NCI-H774 (cell line): ENCODE measurements around the gene ZC3H12D.
"Not testable (repeated sequence)": the region's sequence is repeated elsewhere in the genome, so short reads cannot be mapped to it uniquely, and the experiment has no call there.

Experiments used
- DNase-seq: peaks from one replicate; lab custom pipeline; 2025; lab: John Stamatoyannopoulos, UW

The ZC3H12D gene

DNA sequence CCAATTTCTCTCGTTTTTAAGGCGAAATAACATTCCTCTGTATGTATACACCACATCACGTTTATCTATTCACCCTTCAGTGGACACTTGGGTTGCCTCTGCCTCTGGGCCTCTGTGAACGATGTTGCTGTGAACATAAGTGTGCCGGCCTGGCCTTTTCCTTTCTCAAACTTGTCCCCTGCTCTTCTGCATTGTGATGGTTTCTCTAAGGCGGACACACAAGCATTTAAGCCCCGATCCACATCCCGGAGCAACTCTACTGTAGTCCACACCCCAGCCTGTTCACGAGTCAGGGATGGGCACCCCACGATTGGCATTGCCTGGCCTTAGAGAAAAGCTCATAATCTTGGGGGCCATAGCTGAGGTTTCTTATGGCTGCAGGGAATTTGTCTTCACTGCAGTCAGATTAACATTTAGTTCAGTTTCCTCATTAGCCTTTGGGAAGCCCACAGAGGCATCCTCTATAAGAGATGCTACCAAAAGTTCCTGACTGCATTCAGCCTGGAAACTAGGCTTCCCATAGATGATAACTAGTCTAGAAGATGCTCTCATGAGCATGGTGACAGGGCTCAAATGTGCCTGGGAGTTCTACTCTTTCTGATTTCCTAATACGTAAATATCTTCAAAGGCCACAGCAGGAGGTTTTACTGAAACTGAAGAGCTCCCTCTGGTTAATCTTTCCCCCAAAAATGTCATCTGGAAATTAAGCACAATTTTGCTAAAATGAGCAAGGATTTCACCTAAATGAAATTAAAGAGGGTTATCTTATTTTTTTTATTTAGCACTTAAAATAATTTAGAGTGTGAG is 762 bp downstream of the ZC3H12D start:
- DNase-seq = no peak

DNA sequence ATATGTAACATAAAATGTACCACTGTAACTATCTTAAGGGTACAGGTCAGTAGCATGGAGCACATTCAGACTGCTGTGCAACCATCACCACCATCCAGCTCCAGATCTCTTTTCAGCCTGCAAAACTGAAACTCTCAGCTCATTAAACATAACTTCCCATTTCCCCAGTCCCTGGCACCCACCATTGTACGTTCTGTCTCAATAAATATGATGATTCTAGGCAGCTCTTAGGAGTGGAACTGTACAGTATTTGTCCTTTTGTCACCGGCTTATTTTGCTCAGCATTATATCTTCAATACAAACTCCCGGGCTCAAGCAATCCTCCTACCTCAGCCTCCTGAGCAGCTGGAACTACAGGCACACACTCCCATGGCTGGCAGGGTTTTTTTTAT is 1.5 kb downstream of the ZC3H12D start:
- no peak for DNase-seq

DNA sequence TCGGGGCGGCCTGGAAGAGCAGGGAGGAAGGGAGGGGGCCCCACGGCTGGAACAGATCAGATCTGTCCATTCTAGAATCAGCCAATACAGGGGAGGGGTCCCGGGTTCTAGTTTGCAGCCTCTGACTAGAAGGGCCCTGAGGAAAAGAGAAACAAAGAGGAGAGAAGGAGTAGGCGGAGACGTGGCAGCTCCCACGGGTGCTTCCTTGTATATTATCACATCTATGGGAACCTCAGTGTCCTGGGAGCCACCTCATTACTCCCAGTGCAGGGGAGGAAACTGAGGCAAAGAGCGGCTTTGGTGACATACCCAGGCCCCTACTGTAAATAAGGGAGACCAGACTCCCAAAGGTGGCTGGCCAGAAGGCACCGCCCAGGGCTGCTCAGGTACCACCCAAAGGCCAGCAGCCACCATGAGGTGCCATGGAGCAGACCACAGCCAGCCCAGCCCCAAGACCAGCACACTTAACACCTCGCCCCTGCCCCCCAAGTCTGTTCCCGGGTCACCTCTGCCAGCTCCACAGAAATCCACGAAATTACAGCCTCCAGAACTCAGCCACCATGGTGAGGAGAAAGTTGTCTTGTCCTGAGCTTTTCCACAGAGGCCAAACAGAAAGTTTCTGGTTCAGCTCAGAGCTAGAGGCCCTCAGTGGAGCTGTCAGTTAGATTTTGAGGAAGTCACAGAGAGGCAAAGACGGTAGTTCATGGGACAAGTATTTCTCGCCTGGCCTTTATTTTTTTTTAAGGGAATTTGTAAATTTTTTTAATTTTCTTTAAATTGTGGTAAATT is 2.1 kb downstream of the ZC3H12D start:
- no peak for DNase-seq

DNA sequence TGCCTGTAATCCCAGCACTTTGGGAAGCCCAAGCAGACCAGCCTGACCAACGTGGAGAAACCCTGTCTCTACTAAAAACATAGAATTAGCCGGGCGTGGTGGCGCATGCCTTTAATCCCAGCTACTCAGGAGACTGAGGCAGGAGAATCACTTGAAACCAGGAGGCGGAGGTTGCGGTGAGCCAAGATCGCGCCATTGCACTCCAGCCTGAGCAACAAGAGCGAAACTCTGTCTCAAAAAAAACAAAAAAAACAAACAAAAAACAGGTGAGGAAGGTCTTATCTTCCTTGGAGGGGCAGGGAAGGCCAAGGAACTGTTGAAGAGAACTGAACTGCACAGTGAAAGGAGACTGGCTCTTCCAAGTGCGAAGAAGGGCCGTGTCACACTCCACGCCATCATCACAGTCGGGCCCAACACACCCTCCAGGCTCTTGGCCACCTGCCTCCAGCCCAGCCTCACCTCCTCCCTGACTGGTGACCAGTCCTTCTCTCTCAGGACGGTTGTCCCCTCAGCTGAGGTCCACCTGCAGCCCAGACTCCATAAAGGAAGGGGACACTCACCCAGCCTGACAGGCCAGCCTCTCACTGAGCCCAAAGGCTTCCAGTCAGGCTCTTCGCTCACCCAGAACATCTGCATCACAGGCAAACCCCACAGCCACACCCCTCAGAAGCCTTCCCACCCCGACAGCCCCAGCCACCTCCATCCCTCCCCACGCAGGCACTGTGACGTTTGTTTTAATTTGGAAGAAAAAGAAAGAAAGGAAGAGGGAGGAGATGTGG is 4.1 kb downstream of the ZC3H12D start:
- DNase-seq = no peak

DNA sequence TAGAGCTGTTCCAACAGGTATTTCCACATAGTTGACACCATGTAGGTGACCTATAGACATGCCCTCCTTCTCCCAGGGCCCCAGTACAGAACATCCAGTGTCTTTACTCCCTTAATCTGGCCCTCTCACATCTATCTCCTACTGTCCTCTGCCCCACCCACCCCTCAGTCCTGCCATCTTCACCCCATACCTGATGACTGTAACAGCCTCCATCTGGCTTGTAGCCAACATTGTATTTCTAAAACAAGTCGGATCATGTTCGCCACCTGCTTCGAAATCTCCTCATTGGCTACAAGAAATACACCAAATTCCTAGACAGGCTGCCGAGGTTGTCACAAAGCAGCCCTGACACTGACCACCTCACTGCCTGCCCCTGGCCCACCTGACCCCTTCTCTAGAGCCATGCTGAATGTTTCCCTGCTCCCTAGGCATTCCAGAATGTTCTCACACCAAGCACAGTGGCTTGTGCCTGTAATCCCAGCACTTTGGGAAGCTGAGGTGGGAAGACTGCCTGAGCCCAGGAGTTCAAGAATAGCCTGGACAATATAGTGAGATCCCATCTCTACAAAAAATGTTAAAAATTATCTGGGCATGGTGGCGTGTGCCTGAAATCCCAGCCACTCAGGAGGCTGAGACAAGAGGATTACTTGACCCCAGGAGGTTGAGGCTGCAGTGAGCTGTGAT is 6.0 kb downstream of the ZC3H12D start:
- no peak for DNase-seq

DNA sequence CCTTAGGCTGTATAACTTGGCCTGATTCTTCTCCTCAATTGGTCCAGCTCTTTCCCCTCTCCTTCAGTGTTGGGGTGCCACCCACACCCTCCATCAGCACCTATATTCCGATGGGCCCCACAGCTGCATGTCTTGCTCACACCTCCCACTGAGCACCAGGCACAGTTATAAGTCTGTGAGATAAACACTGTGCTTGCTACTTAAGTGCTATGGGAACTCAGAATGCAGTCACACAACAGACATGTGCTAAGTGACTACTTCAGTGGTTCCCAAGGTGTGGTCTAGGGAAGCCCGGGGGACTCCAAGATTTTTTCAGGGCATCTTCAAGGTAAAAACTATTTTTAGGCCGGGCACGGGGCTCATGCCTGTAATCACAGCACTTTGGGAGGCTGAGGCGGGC is 7.3 kb downstream of the ZC3H12D start:
- no peak for DNase-seq

DNA sequence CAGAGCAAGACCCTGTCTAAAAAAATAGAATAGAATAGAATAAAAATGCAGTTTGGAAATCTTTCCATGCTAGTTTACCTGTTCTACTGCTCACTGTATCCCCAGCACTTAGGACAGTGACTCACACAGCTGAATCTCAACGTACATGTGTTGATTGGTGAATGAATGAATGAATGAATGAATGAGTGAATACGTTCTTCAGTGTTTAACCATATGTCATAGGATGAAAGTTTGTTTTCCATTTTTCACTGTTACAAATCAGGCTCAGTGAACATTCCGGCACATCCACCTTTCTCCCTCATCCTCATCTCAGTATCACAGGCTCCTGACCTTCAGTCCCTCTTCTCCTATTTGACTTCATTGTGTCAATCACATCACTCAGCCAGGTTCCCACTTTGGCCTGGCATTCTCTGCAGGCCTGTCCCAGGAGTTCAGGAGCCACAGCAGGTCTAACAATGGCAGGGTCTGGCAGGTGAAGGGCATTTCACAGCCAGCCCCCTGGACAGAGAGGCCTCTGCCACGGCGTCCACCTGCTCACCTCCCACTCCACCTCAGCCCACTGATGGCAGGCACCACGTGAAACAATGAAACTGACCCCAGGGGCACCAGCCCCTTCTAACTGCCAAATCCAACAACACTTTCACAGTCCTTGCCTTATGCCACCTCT is 7.9 kb downstream of the ZC3H12D start:
- DNase-seq = no peak

DNA sequence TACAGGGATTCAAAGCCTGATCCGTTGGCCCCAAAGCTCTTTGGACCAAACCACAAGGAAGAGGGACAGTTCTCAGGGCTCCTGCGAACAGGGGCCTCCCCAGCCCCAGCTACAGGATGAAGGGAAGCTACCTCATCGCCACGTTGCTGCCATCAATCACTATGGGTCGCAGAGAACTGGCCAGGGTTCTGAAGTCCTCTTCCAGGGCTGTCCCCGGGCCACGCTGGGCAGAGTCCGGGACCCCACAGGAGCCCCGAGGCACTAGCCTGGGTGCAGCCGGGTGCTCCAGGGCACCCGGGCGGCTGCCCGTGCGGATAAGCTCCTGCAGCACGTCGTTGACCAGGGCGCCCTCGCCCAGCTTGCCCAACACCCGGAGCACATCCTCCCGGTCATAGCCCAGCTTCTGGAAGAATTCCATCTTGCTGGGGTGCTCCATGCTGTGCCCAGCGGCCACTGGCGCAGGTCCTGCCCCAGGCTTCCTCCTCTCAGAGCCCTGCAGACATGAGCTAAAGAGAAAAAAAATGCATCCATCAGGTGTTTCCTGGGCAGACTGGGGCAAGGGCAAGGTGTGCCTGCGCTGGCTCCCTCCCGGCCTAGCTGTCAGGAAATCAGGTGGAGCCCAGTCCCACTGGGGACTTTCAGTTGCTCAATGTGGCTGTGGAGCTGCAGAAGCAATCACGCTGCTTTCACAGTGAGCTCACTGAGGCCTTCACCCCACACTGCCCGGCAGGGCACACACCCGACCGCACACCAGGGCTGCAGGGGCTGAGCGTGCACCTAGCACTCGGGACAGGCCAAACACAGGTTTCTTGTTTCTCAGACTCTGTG is 10.5 kb downstream of the ZC3H12D start:
- DNase-seq = no peak

DNA sequence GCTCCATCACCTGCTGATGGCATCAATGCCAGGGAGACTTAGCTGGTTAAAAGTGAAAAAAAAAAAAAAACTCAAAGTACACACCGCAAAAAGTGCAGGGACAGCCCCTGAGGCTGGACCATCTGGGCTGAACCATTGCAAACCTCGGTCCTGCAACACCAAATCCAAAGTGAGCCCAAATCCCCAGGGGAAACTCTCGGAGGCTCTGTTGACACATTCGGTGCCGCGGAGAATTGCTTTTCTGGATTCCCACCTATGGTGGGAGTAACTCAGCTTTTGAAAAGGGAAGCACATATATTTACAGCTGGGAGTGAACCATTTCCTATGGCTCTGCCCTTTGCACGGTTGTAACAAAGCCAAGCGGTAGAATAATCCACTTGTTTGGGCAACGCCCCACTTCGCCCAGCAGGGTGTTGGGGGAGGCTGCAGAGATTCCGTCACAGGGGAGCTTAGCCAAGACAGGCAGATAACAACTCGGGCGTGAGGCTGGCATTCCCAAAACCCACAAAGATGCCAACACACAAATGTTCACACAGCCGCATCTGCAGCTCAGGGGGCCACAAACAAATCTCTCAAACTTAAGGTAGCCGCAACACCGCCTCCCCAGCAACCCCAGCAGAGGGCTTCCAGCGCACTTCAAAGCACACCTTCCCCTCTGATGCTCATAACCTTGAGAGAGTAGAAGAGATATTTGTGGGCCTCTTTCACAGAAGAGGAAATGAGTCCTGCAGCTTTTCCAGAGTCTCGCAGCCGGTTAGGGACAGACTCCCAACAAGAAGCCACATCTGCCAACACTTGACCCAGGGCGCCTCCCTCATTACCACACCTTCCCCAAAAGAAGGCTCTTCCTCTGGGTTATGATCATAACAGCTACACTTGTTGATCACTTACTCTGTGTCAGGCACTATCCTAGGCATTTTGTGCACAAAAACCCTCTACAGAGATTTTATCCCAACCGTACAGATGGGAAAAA is 11.4 kb downstream of the ZC3H12D start:
- DNase-seq = no peak

DNA sequence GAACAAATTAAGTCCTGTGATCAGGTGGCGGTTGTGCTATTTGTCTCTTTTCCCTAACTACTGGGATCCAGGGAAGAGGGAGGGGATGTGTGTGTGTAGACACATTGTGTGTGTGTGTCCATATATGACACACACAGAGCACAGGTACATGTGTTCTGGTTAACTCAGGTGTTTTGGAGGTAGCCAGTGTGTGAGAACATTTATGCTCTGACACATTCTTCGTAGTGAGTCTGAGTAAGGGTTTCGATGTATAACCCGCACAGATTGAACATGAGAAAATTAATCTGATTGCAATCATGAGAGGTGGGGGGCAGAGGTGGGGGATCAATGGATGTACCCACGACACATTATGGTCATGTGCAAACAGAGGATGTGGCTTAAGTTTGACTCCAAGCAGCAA is 12.6 kb downstream of the ZC3H12D start:
- no peak for DNase-seq

DNA sequence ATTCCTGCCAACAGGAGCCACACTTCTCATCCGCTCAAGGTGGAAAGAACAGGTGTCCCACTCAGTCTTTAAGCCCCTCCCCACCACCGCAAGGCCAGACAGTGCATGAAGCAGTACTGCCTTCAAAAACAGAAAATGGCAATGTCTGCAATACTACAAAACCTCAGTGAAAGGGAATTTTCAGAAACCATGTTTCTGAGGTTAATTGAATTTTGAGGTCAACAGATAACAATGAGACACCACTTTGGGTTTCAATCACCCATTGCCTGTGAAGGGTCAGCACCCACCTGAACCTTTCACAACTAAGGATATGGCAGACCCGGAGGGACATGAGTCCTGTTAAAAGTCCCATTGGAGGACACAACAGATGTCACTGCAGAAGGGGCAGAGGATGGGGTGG is 13.0 kb downstream of the ZC3H12D start:
- no peak for DNase-seq

DNA sequence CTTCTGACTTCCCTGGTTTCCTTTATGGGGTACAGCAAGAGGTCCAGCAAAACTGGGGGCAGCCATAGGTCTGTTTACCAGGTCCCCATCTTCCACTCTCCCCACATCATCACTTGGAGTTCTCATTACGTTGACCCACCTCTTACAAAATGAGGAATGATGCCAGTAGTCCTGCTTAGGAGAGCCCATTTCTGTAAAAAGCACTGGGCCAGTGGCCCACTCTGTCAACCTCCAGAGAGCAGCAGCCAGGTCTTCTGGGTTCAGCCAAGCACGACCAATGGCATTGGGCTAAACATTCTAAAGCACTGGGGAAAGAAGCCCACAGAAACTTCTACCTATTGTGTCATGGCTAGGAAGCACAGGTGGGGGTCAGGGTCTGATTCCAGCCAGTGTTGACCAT is 13.9 kb downstream of the ZC3H12D start:
- no peak for DNase-seq

DNA sequence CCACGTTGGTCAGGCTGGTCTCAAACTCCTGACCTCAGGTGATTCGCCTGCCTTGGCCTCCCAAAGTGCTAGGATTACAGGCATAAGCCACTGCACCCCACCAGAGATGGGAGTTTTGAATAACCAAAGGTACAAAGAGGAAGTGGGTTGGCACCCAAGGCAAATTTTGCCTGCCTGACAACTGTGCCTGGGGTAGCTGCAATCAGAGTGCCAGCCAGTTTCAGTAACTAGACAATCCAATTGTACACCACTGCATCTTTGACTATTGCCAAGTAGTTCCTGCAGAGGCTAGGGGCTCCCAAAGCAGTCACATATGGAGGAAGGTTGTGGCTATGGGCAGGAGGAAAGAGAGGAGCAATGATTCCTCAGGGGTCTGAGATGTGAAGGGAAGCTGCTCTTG is 16.6 kb downstream of the ZC3H12D start:
- DNase-seq = no peak

DNA sequence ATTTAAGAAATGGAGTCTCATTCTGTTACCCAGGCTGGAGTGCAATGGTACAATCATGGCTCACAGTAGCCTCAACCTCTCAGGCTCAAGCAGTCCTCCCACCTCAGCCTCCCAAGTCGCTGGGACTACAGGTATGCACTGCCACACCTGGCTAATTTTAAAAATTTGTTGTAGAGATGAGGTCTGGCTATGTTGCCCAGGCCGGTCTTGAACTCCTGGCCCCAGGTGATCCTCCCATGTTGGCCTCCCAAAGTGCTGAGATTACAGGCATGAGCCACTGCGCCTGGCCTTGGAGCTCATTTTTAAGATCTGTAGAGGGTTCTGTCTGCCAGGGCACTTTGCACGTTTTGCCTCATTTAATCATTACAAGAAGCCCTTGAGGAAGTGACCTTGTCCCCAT is 17.5 kb downstream of the ZC3H12D start:
- no peak for DNase-seq

DNA sequence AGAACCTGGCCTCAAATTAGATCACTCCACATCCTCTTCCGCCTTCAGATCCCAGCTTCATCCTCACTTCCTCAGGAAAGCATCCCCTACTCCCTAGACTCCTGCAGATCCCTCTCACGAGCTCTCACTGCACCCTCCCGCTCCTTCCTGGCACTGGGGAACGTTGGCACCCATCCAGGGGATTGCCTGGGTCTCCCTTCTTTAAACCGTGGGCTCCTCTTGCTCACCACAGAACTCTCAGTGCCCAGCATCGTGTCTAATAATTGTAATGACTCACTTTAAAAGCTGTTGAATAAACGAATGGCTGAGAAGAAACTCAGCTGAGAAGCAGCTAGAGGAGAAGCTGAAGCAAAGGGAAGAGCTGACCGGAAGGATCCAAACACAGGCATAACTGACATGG is 20.4 kb downstream of the ZC3H12D start:
- DNase-seq = no peak

DNA sequence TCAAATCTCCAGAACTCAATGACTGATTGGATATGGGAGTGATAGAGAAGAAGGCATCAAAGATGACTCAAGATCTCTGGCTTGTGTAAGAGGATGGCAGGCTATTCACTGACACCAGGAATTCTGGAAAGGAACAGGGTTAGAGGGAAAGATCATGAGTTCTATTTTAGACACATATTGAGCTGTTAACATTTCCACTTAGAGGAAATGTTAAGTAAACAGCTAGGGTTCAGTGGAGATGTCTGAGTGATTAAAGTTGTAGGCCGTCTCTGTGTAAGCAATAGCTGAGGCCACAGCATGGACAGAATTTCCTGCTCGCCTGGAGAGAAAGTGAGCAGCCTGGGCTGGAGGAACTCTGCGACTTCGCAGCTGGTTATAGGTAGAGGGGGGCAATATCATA is 21.0 kb downstream of the ZC3H12D start:
- no peak for DNase-seq

DNA sequence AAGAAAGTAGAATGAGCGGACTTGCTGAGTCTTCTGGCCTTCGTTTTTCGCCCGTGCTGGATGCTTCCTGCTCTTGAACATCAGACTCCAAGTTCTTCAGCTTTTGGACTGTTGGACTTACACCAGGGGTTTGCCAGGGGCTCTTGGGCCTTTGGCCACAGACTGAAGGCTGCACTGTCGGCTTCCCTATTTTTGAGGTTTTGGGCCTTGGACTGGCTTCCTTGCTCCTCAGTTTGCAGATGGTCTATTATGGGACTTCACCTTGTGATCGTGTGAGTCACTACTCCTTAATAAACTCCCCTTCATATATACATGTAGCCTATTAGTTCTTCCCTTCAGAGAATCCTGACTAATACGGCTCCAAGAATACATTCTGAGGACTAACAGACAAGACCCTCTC is 22.1 kb downstream of the ZC3H12D start:
- not testable (repeated sequence) for DNase-seq

DNA sequence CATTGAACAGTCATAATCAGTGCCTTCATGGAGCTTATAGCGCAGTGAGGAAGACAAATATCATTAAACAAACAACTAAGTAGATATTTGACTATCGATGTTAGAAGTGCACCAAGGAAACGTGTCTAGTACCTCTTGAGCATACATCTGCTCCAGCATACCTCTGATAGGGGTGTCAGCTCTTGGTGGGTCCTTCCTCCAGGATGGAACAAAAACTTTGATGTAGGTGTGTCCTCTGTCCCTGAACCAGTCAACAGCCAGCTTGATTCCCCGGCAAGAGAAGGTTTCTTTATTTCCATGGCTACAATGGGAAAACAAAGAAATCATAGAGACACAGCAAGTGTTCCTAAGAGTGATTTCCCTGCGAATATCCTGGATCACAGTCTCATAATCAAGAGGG is 23.1 kb downstream of the ZC3H12D start:
- no peak for DNase-seq

DNA sequence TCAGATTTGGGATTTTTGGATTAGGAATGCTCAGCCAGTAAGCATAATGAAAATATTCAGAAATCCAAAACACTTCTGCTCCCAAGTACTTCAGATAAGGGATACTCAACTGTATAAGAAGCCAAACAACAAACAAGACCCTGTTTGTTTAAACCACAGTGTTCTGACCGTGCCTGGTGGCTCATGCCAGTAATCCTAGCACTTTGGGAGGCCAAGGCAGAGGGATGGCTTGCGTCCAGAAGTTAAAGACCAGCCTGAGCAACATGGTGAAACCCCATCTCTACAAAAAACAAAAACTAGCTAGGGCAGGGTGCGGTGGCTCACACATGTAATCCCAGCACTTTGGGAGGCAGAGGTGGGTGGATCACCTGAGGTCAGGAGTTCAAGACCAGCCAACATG is 24.6 kb downstream of the ZC3H12D start:
- not testable (repeated sequence) for DNase-seq

DNA sequence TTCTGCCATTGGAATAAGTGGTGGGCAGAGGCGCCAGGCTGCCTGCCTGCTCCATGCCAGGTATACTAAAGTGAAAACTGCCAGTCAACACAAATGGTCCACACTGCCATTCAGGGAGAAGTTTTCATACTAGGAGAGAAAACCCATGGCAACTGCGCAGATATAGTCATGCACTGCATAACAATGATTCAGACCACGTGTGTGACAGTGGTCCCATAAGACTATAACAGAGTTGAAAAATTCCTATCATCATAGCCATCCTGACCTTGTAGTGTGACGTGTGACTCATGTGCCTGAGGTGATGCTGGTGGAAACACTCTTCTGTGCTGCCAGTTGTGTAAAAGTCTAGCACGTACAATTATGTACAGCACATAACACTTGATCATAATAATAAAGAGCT is 25.1 kb downstream of the ZC3H12D start:
- no peak for DNase-seq
